ENCODE measurements around the gene STAM2.

DNA sequence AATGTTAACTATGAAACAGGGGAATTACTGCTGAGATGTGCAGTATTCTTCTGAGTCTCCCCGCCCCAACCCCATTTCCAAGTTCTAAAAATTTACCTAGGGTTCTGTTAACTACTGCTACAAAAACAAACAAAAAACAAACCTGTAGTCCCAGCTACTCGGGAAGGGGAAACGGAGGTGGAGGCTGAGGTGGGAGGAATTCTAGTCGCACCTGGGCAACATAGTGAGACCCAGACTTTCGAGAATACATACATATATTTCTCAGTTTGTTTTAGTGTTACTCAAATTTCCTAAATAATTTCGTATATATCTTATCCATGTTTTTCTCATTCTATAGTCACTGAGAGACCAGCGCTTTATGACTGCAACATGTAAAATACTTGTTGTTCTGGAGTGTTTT lies 989 bp downstream of the STAM2 start:
- no peak for TF ChIP-seq RNF2 (IDR thresholded peaks at IDR 0.05; ENCODE audit: borderline replicate concordance, low read depth)
- no peak for TF ChIP-seq POLR2A (IDR thresholded peaks at IDR 0.05; ENCODE audit: low read length)
- TF ChIP-seq, protein P1, sequence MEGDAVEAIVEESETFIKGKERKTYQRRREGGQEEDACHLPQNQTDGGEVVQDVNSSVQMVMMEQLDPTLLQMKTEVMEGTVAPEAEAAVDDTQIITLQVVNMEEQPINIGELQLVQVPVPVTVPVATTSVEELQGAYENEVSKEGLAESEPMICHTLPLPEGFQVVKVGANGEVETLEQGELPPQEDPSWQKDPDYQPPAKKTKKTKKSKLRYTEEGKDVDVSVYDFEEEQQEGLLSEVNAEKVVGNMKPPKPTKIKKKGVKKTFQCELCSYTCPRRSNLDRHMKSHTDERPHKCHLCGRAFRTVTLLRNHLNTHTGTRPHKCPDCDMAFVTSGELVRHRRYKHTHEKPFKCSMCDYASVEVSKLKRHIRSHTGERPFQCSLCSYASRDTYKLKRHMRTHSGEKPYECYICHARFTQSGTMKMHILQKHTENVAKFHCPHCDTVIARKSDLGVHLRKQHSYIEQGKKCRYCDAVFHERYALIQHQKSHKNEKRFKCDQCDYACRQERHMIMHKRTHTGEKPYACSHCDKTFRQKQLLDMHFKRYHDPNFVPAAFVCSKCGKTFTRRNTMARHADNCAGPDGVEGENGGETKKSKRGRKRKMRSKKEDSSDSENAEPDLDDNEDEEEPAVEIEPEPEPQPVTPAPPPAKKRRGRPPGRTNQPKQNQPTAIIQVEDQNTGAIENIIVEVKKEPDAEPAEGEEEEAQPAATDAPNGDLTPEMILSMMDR (IDR thresholded peaks at IDR 0.05): no peak
